A673 (cell line): ENCODE measurements around the gene MYF5. TPM values are rescaled to one million over a fixed set of nuclear protein-coding genes. Genes with fewer than 3 reads are reported as not detected.

Experiments
- BruUV-seq: library from RNA; stranded (reverse); fragments of 400-500 nt; replicated peaks from 2 replicates; lab custom pipeline; 2021; lab: Mats Ljungman, UMichigan
- CTCF ChIA-PET: fragments of 300-600 bp; sonication (Branson Sonifier 250); formaldehyde crosslinking; loops from one replicate; lab custom pipeline; 2022; ENCODE audit warnings: antibody characterized with exemption; lab: Charles Lee
- POLR2A ChIA-PET: fragments of 300-600 bp; sonication (Branson Sonifier 250); formaldehyde crosslinking; loops from one replicate; lab custom pipeline; 2022; ENCODE audit warnings: antibody characterized with exemption; ENCODE audit not compliant: low non-redundant PET; lab: Charles Lee
- DNase-seq: peaks from one replicate; pipeline ENCODE4 v3.0.0-alpha.2; 2015; ENCODE audit warnings: low spot score
- H3K27ac ChIP-seq: fragments of 200-600 bp; sonication (generic); 2 replicates; pipeline ENCODE4 v1.5.1; 2016; ENCODE audit warnings: mixed run types, low read depth, mild to moderate bottlenecking, mixed read lengths, antibody characterized with exemption, low read length; ENCODE audit not compliant: poor library complexity, severe bottlenecking
- H3K27me3 ChIP-seq: fragments of 200-600 bp; sonication (generic); replicated peaks from 2 replicates; pipeline ENCODE4 v1.6.1; 2017; ENCODE audit warnings: mixed run types, low read depth, mild to moderate bottlenecking, mixed read lengths, antibody characterized with exemption, low read length; ENCODE audit not compliant: insufficient read depth, poor library complexity
- H3K36me3 ChIP-seq: fragments of 200-600 bp; sonication (generic); 2 replicates; pipeline ENCODE4 v1.6.1; 2016; ENCODE audit warnings: mixed run types, mild to moderate bottlenecking, mixed read lengths, antibody characterized with exemption, low read length; ENCODE audit not compliant: insufficient read depth, poor library complexity, severe bottlenecking
- H3K4me1 ChIP-seq: fragments of 200-600 bp; sonication (generic); 2 replicates; pipeline ENCODE4 v1.6.1; 2017; ENCODE audit warnings: mixed run types, mild to moderate bottlenecking, mixed read lengths, antibody characterized with exemption, low read length; ENCODE audit not compliant: insufficient read depth, poor library complexity, severe bottlenecking
- H3K4me3 ChIP-seq: fragments of 200-600 bp; sonication (generic); 2 replicates; pipeline ENCODE4 v1.5.1; 2016; ENCODE audit warnings: low read depth, mixed run types, mild to moderate bottlenecking, mixed read lengths, low read length; ENCODE audit not compliant: poor library complexity, severe bottlenecking
- H3K9me3 ChIP-seq: fragments of 200-600 bp; sonication (generic); 2 replicates; pipeline ENCODE4 v1.6.1; 2016; ENCODE audit warnings: mixed run types, low read depth, mild to moderate bottlenecking, mixed read lengths, antibody characterized with exemption, low read length; ENCODE audit not compliant: poor library complexity, severe bottlenecking
- EZH2 ChIP-seq: fragments of 200-600 bp; sonication (generic); IDR thresholded peaks from 2 replicates; pipeline ENCODE4 v1.6.1; 2017; ENCODE audit warnings: borderline replicate concordance, low read depth, mild to moderate bottlenecking, mixed read lengths, antibody characterized with exemption, low read length; ENCODE audit not compliant: poor library complexity, severe bottlenecking
- intact Hi-C: fragments of 100-400 bp; cut with micrococcal nuclease; formaldehyde crosslinking; loops from one replicate; pipeline ENCODE4 v1.10.0; 2022; ENCODE audit not compliant: unreplicated experiment
- total RNA-seq: library from RNA; stranded (reverse); gene quantifications from 2 replicates; pipeline ENCODE4 v1.2.3, GENCODE V29; 2021
- TF ChIP-seq, protein P1 (sequence below): fragments of 300-800, 200-600 bp; sonication (generic); conservative IDR thresholded peaks from 2 replicates; pipeline ENCODE4 v1.5.1; 2017; ENCODE audit warnings: low read depth, mild to moderate bottlenecking, antibody characterized with exemption, low read length, moderate library complexity, mixed read lengths

The MYF5 gene
- total RNA-seq, 1 experiment from 2014 or later: not detected

DNA sequence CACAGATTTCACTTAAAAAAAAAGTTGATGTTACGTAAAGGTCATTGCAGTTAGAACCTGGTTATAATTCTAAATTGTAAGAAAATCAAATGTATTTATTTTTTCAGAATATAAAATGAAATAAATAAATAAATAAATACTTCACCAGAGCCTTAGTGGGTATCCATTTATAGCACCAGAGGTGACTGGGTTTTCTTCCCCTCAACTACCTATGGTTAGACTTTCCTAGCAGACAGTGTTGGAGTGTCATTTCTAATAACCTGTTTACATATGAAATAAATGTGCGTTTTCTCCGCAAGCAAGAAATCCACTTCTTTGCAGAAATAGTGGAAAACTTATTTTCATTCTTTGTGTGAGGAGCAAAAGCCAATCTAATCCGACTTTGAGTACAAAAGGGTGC is 3.3 kb upstream of the MYF5 start:
- ChIA-PET CTCF (no interaction called here), POLR2A (no interaction called here)
- TF ChIP-seq EZH2: no peak
- TF ChIP-seq, protein P1, sequence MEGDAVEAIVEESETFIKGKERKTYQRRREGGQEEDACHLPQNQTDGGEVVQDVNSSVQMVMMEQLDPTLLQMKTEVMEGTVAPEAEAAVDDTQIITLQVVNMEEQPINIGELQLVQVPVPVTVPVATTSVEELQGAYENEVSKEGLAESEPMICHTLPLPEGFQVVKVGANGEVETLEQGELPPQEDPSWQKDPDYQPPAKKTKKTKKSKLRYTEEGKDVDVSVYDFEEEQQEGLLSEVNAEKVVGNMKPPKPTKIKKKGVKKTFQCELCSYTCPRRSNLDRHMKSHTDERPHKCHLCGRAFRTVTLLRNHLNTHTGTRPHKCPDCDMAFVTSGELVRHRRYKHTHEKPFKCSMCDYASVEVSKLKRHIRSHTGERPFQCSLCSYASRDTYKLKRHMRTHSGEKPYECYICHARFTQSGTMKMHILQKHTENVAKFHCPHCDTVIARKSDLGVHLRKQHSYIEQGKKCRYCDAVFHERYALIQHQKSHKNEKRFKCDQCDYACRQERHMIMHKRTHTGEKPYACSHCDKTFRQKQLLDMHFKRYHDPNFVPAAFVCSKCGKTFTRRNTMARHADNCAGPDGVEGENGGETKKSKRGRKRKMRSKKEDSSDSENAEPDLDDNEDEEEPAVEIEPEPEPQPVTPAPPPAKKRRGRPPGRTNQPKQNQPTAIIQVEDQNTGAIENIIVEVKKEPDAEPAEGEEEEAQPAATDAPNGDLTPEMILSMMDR: no peak
- Histone ChIP-seq H3K4me3 (no peak overlapping the region), H3K4me1 (no peaks in the 10 kb centered on the region), H3K27ac (no peak overlapping the region), H3K9me3 (no peaks in the 10 kb centered on the region), H3K36me3 (no peaks in the 10 kb centered on the region), H3K27me3 (no peaks in the 10 kb centered on the region)
- BruUV-seq: no TSS peak
- DNase-seq: no peak
- intact Hi-C loops: no loop called here

DNA sequence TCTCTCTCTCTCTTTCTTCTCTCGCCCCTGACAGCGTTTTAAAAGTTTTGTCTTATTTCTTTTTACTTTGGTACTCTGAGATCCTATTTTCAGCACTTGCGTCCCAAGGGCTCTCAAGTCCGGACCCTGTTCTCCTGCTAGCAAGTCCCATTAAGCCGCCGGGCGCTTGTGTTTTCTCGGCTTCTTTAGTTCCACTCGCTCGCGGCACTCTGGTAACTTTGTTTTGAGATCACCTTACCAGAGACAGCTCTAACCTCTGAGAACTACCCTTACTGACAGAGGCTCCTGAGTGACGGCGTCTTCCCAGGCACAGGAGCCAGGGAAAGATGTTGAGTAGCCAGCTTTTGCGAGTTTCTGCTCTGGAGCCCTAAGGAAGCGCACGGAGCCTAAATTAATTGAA is 2.7 kb upstream of the MYF5 start:
- intact Hi-C loops: no loop called here
- Histone ChIP-seq H3K36me3 (no peaks in the 10 kb centered on the region), H3K27ac (no peak overlapping the region), H3K4me1 (no peaks in the 10 kb centered on the region), H3K9me3 (no peaks in the 10 kb centered on the region), H3K27me3 (no peaks in the 10 kb centered on the region), H3K4me3 (no peak overlapping the region)
- POLR2A ChIA-PET: no interaction called here
- TF ChIP-seq EZH2: no peak
- TF ChIP-seq, protein P1: no peak
- BruUV-seq: no TSS peak
- CTCF ChIA-PET: no interaction called here
- DNase-seq: no peak

GRCh38 chr12:80714846-80715245 is 1.9 kb upstream of the MYF5 start:
- CTCF ChIA-PET: no interaction called here

More at GRCh38 chr12:80714846-80715245, 1.9 kb upstream of the MYF5 start:
- H3K4me3 ChIP-seq: no peak overlapping the region
- H3K27me3 ChIP-seq: no peaks in the 10 kb centered on the region
- no TSS peak for BruUV-seq
- POLR2A ChIA-PET: no interaction called here
- H3K27ac ChIP-seq: no peak overlapping the region
- TF ChIP-seq EZH2: no peak
- TF ChIP-seq, protein P1: no peak
- intact Hi-C loops: no loop called here
- DNase-seq: no peak
- no peaks in the 10 kb centered on the region for H3K9me3 ChIP-seq
- no peaks in the 10 kb centered on the region for H3K36me3 ChIP-seq
- no peaks in the 10 kb centered on the region for H3K4me1 ChIP-seq
